ENCODE data around the gene DHRS7C. TPM values are rescaled to one million over a fixed set of nuclear protein-coding genes. Genes with fewer than 3 reads are reported as not detected.

The DHRS7C gene
- total RNA-seq, 1 donor from 2014 or later = not detected

DNA sequence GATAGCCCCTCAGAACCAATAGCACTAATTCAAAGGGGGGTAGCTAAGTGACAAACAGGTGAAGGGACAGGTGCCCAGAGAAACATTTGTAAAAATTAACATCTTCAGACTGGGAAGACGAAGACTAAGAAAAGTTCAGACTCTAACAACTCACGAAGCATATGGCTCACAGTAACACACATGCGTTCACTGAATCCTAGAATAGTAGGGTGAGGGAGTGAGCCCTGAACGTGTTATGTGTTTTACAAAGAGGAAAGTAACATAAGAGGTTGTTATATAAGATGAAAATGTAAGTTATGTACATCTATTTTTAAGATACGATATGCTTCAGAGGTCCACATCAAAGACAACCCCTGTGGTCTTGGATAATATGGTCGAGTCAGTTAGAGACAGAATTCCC lies 15.3 kb upstream of the DHRS7C start:
- Mint-ChIP-seq H3K36me3 (no peaks in the 10 kb centered on the region), H3K9me3 (no peaks in the 10 kb centered on the region), H3K4me1 (peaks cover 9% of the 10 kb centered on the region), H3K27me3 (ENCODE audit: insufficient read depth, low read depth) (peaks cover 4% of the 10 kb centered on the region), H3K27ac (no peak overlapping the region), H3K4me3 (no peak overlapping the region)
- Histone ChIP-seq H3K27ac (no peak overlapping the region), H3F3A (ENCODE audit: low read depth) (no peaks in the 10 kb centered on the region), H3K4me2 (no peak overlapping the region), H3K36me3 (no peaks in the 10 kb centered on the region), H3K79me2 (ENCODE audit: low read depth) (no peaks in the 10 kb centered on the region), H3K27me3 (no peaks in the 10 kb centered on the region), H3K9ac (no peak overlapping the region), H3K9me3 (ENCODE audit: low read depth) (no peaks in the 10 kb centered on the region), H4K20me1 (ENCODE audit: low read depth) (no peaks in the 10 kb centered on the region), H3K4me3 (no peak overlapping the region), H2AFZ (replicated peaks) (no peak overlapping the region), H3K4me1 (no peaks in the 10 kb centered on the region)
- TF ChIP-seq EZH2phosphoT487 (IDR thresholded peaks at IDR 0.05) (no peak), EZH2 (IDR thresholded peaks at IDR 0.05) (no peak)
- TF ChIP-seq, protein P1, sequence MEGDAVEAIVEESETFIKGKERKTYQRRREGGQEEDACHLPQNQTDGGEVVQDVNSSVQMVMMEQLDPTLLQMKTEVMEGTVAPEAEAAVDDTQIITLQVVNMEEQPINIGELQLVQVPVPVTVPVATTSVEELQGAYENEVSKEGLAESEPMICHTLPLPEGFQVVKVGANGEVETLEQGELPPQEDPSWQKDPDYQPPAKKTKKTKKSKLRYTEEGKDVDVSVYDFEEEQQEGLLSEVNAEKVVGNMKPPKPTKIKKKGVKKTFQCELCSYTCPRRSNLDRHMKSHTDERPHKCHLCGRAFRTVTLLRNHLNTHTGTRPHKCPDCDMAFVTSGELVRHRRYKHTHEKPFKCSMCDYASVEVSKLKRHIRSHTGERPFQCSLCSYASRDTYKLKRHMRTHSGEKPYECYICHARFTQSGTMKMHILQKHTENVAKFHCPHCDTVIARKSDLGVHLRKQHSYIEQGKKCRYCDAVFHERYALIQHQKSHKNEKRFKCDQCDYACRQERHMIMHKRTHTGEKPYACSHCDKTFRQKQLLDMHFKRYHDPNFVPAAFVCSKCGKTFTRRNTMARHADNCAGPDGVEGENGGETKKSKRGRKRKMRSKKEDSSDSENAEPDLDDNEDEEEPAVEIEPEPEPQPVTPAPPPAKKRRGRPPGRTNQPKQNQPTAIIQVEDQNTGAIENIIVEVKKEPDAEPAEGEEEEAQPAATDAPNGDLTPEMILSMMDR (IDR thresholded peaks at IDR 0.05) = no peak
- DNase-seq (ENCODE audit: low spot score) = no peak

DNA sequence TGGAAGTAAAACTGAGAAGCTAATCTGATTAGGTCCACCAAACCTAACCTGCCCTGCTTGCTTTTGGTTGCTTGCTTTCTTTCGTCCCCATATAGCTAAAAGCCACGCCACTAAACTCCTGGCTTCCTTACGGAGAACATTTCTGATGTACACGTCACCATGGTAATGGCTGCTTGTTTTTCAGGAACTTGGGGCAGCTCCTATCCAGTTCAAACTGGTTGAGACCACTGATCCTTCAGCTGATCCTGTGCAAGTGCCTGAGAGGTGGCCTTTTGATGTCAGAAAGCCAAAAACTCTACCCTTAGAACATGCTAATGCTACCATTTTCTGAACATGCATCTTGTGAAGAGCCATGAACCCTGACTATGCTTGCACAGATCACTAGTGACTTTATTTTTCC lies 14.4 kb upstream of the DHRS7C start:
- Mint-ChIP-seq H3K9me3 (no peaks in the 10 kb centered on the region), H3K36me3 (no peaks in the 10 kb centered on the region), H3K4me1 (peaks cover 9% of the 10 kb centered on the region), H3K27me3 (ENCODE audit: insufficient read depth, low read depth) (peaks cover 4% of the 10 kb centered on the region), H3K4me3 (no peak overlapping the region), H3K27ac (no peak overlapping the region)
- Histone ChIP-seq H3K4me2 (no peak overlapping the region), H3K9ac (no peak overlapping the region), H3K79me2 (ENCODE audit: low read depth) (no peaks in the 10 kb centered on the region), H4K20me1 (ENCODE audit: low read depth) (no peaks in the 10 kb centered on the region), H2AFZ (replicated peaks) (no peak overlapping the region), H3K4me1 (no peaks in the 10 kb centered on the region), H3K27me3 (no peaks in the 10 kb centered on the region), H3K36me3 (no peaks in the 10 kb centered on the region), H3F3A (ENCODE audit: low read depth) (no peaks in the 10 kb centered on the region), H3K27ac (no peak overlapping the region), H3K4me3 (no peak overlapping the region), H3K9me3 (ENCODE audit: low read depth) (no peaks in the 10 kb centered on the region)
- DNase-seq (ENCODE audit: low spot score) = no peak
- TF ChIP-seq EZH2phosphoT487 (IDR thresholded peaks at IDR 0.05) = no peak
- no peak for TF ChIP-seq EZH2 (IDR thresholded peaks at IDR 0.05)
- TF ChIP-seq, protein P1 (IDR thresholded peaks at IDR 0.05) = no peak

DNA sequence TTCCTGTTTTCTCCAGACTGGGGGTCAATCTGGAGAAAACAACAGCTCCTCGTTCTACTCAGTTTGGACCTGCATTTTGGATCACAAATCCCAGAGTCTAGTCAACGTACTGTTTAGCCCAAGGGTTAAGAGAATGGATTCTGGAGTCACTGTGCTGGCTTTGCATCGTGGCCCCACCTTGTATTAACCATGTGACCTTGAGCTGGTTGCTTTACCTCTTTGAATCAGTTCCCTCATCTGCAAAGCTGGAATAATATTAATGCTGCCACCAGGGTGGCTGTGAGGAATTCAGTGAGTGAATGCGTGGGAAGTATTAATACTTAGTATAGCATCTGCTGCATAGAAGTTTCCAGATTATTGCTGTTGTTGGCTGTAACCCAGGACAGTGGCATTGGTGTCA lies 11.3 kb upstream of the DHRS7C start:
- no peak overlapping the region for H3K27ac ChIP-seq
- Mint-ChIP-seq H3K36me3 (no peaks in the 10 kb centered on the region), H3K27ac (no peak overlapping the region), H3K9me3 (no peaks in the 10 kb centered on the region), H3K4me1 (peaks cover 12% of the 10 kb centered on the region), H3K4me3 (no peak overlapping the region), H3K27me3 (ENCODE audit: insufficient read depth, low read depth) (peaks cover 3% of the 10 kb centered on the region)
- no peak overlapping the region for H3K4me3 ChIP-seq
- H3K36me3 ChIP-seq = no peaks in the 10 kb centered on the region
- no peaks in the 10 kb centered on the region for H3K4me1 ChIP-seq
- H3K9ac ChIP-seq = no peak overlapping the region
- no peak overlapping the region for H3K4me2 ChIP-seq
- H2AFZ ChIP-seq (replicated peaks) = no peak overlapping the region
- no peaks in the 10 kb centered on the region for H3K27me3 ChIP-seq
- H4K20me1 ChIP-seq (ENCODE audit: low read depth) = no peaks in the 10 kb centered on the region
- no peak for DNase-seq (ENCODE audit: low spot score)
- no peaks in the 10 kb centered on the region for H3K79me2 ChIP-seq (ENCODE audit: low read depth)
- no peaks in the 10 kb centered on the region for H3F3A ChIP-seq (ENCODE audit: low read depth)
- no peaks in the 10 kb centered on the region for H3K9me3 ChIP-seq (ENCODE audit: low read depth)
- TF ChIP-seq EZH2 (IDR thresholded peaks at IDR 0.05) (no peak), EZH2phosphoT487 (IDR thresholded peaks at IDR 0.05) (no peak)
- TF ChIP-seq, protein P1 (IDR thresholded peaks at IDR 0.05) = no peak
